ENCODE results near the gene TMPRSS13. TPM values are rescaled to one million over a fixed set of nuclear protein-coding genes. Genes with fewer than 3 reads are reported as not detected.

TMPRSS13 gene
- total and polyA plus RNA-seq, 10 donors, result 0.95 to 2.2 (median 1.6) TPM

DNA sequence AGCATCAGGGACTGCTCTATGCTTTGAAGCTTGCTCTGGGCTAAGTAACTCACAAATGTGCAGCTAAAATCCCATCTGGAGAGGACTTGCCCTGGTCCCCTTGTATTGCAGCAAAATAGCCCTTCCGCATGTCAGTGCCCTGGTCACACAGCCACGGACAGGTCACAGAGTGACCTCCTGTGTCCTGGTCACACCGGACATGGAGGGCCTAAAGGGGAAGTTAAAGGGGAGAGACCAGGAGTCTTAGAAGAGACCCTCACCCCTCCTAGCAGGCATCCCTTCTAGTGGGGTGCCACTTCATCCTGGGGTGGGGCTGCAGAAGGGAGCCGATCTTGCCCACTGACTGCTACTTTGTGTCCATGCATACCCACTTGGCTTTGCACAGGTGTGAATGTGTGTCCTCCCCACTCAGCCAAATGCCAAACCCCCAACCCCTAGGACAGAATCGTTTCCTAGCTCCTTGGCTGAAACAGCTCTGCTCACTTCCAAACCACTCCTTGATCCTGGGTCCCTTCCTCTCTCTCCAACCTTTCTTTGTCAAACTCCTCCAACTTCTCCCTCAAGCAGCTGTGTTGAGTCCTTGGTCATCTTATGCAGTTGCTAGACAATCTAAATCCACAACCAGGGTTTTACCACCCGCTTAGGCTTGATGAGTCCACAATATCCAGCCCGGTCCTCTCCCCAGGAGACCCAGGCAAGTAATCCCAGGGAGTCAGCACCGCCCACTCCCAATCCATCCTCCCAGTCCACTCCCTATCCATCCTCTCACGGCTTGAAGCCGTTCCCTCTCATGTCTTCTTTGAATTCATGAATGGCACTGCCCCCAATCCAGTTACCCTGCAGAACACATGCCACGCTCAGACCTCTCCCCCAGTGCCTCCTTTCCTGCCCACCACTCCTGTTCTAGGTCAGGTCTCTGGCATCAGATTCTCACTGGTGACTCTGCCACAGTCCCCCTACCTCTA, 49.4 kb downstream of the TMPRSS13 start:
- 87 to 91% (median 90%) methylated on average over 11 of the region's 11 CpGs for whole genome bisulfite sequencing, 5 donors
- peaks cover 0 to 31% (median 24%) of the 10 kb centered on the region in 6 donors for H3K4me1 ChIP-seq
- H3K27ac ChIP-seq, result no peak overlapping the region
- H3K4me3 ChIP-seq, result no peak overlapping the region
- peaks cover 0 to 62% (median 16%) of the 10 kb centered on the region in 7 donors for H3K27me3 ChIP-seq (replicated peaks in 1 of 7)
- intact Hi-C loops (cut with DNase I; ENCODE audit: low total_unique reads), result no loop called here
- H3K36me3 ChIP-seq, result no peaks in the 10 kb centered on the region
- no peaks in the 10 kb centered on the region for H3K9me3 ChIP-seq
- TF ChIP-seq POLR2A (IDR thresholded peaks at IDR 0.05), result no peak
- no peak for TF ChIP-seq POLR2AphosphoS5 (IDR thresholded peaks at IDR 0.05)
- TF ChIP-seq, protein P1, sequence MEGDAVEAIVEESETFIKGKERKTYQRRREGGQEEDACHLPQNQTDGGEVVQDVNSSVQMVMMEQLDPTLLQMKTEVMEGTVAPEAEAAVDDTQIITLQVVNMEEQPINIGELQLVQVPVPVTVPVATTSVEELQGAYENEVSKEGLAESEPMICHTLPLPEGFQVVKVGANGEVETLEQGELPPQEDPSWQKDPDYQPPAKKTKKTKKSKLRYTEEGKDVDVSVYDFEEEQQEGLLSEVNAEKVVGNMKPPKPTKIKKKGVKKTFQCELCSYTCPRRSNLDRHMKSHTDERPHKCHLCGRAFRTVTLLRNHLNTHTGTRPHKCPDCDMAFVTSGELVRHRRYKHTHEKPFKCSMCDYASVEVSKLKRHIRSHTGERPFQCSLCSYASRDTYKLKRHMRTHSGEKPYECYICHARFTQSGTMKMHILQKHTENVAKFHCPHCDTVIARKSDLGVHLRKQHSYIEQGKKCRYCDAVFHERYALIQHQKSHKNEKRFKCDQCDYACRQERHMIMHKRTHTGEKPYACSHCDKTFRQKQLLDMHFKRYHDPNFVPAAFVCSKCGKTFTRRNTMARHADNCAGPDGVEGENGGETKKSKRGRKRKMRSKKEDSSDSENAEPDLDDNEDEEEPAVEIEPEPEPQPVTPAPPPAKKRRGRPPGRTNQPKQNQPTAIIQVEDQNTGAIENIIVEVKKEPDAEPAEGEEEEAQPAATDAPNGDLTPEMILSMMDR (IDR thresholded peaks at IDR 0.05 in 8 of 11, conservative IDR thresholded peaks at IDR 0.05 in 3 of 11), result no peak
- DNase-seq, result no peak

DNA sequence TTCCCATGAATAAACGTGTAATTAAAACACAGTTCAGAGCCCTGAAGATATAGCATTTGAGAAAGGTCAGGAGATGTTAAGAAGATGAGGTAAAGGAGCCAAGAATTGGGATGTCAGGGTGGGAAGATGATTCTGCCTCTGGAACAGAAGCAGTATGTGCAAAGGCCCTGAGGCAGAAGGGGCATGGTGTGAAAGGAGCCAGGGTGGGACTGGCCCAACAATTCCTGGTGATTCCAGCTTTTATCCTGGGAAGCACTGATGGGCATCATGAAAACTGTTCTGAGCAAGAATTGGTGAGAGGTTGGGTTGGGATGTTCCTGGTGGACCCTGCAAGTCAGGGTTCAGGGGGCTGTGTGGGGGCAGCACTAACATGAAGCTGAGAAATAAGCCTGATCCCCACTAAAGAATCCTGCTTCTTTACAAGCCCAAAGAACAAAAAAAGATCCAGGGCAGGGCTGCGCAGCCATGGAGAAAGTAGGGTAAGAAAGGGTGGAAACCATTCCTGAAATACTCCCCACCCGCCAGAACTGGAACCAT, 50.2 kb downstream of the TMPRSS13 start:
- H3K9me3 ChIP-seq, result no peaks in the 10 kb centered on the region
- TF ChIP-seq, protein P1 (IDR thresholded peaks at IDR 0.05 in 8 of 11, conservative IDR thresholded peaks at IDR 0.05 in 3 of 11), result no peak
- no peak for TF ChIP-seq POLR2AphosphoS5 (IDR thresholded peaks at IDR 0.05)
- no peak for TF ChIP-seq POLR2A (IDR thresholded peaks at IDR 0.05)
- H3K4me1 ChIP-seq, result peaks cover 0 to 39% (median 32%) of the 10 kb centered on the region in 6 donors
- peaks cover 0 to 70% (median 16%) of the 10 kb centered on the region in 7 donors for H3K27me3 ChIP-seq (replicated peaks in 1 of 7)
- H3K4me3 ChIP-seq, result no peak overlapping the region
- no peak overlapping the region for H3K27ac ChIP-seq
- 79 to 89% (median 88%) methylated on average over 3 of the region's 3 CpGs for WGBS, 5 donors
- H3K36me3 ChIP-seq, result no peaks in the 10 kb centered on the region
- intact Hi-C loops (cut with DNase I; ENCODE audit: low total_unique reads), result no loop called here
- DNase-seq, result no peak

DNA sequence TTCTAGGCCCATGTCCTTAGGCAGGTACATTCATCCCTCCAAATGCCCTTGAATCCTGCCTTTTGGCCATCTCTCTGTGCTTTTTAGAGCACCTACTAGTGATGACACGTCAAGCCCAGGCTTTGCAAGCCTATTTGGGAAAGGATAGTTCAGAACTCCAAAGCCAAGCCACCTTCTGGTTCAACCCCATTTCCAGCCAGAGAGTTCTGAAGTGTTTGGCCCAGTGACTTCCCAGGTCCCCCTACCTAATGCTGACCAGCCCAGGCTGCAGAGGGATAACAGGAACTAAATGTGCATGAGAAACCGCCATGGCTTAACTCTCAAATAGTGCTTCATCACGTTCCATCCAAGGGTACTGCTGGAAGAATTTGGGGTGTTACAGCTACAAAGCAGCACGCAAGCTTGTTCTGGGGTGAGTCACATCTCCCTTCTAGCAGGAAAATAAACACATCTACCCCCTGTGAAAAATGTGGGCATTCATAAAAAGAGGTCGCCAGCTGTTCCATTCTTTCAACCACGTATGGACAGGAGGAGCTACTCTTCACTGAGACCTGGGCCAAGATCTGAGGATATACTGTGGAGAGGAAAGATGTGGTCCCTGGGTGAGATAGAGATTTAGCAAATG, 50.8 kb downstream of the TMPRSS13 start:
- Histone ChIP-seq H3K9me3 (no peaks in the 10 kb centered on the region), H3K27me3 (replicated peaks in 1 of 7) (peaks cover 0 to 76% (median 16%) of the 10 kb centered on the region in 7 donors), H3K36me3 (no peaks in the 10 kb centered on the region), H3K4me3 (no peak overlapping the region), H3K4me1 (peaks cover 0 to 45% (median 38%) of the 10 kb centered on the region in 6 donors), H3K27ac (no peak overlapping the region)
- intact Hi-C loops (cut with DNase I; ENCODE audit: low total_unique reads), result no loop called here
- TF ChIP-seq, protein P1 (IDR thresholded peaks at IDR 0.05 in 8 of 11, conservative IDR thresholded peaks at IDR 0.05 in 3 of 11), result no peak
- TF ChIP-seq POLR2A (IDR thresholded peaks at IDR 0.05) (no peak), POLR2AphosphoS5 (IDR thresholded peaks at IDR 0.05) (no peak)
- DNase-seq, result no peak
- 88 to 95% (median 91%) methylated on average over 6 of the region's 6 CpGs for WGBS, 5 donors

Measured in spleen (tissue), 11 donors.